GM23338 (cell line): ENCODE results near the gene ZFYVE28. TPM values are rescaled to one million over a fixed set of nuclear protein-coding genes. Genes with fewer than 3 reads are reported as not detected.

Source experiments
- ATAC-seq: fragments of 200-7000 bp; cut with Tn5 transposase; 3 replicates; pipeline ENCODE4 v1.9.1; 2020
- DNase-seq: peaks from one replicate; pipeline ENCODE4 v3.0.0-alpha.2; 2015; ENCODE audit warnings: low spot score
- H2AFZ ChIP-seq: fragments of 200-600 bp; sonication (generic); 2 replicates; pipeline ENCODE4 v1.8.0; 2016; ENCODE audit warnings: antibody characterized with exemption, mild to moderate bottlenecking, moderate library complexity
- H3F3A ChIP-seq: fragments of 200-600 bp; sonication (generic); replicated peaks from 2 replicates; pipeline ENCODE4 v1.8.0; 2017; ENCODE audit warnings: antibody characterized with exemption, mixed run types, low read depth
- H3K27ac ChIP-seq: fragments of 200-600 bp; sonication (generic); 2 replicates; pipeline ENCODE4 v1.6.1; 2016; ENCODE audit warnings: low read depth
- H3K27me3 ChIP-seq: fragments of 200-600 bp; sonication (generic); 2 replicates; pipeline ENCODE4 v1.8.0; 2016; ENCODE audit warnings: mild to moderate bottlenecking, mixed run types, moderate library complexity; ENCODE audit not compliant: insufficient read depth
- H3K36me3 ChIP-seq: fragments of 200-600 bp; sonication (generic); 2 replicates; pipeline ENCODE4 v1.8.0; 2016; ENCODE audit warnings: mild to moderate bottlenecking; ENCODE audit not compliant: insufficient read depth
- H3K4me1 ChIP-seq: fragments of 200-600 bp; sonication (generic); 2 replicates; pipeline ENCODE4 v1.8.0; 2016; ENCODE audit warnings: mild to moderate bottlenecking, moderate library complexity; ENCODE audit not compliant: insufficient read depth
- H3K4me2 ChIP-seq: fragments of 200-600 bp; sonication (generic); 2 replicates; pipeline ENCODE4 v1.7.1; 2017; ENCODE audit warnings: mixed run types
- H3K4me3 ChIP-seq: fragments of 200-600 bp; sonication (generic); 2 replicates; pipeline ENCODE4 v1.6.1; 2016; ENCODE audit warnings: mixed run types
- H3K79me2 ChIP-seq: fragments of 200-600 bp; sonication (generic); replicated peaks from 2 replicates; pipeline ENCODE4 v1.8.0; 2017; ENCODE audit warnings: mild to moderate bottlenecking; ENCODE audit not compliant: insufficient read depth
- H3K9me2 ChIP-seq: fragments of 200-600 bp; sonication (generic); 2 replicates; pipeline ENCODE4 v1.8.0; 2017; ENCODE audit not compliant: insufficient read depth
- H4K20me1 ChIP-seq: fragments of 200-600 bp; sonication (generic); replicated peaks from 2 replicates; pipeline ENCODE4 v1.8.0; 2017; ENCODE audit warnings: mild to moderate bottlenecking; ENCODE audit not compliant: insufficient read depth
- H3K27ac Mint-ChIP-seq: 2 replicates; pipeline ENCODE4 v1.8.0; 2020; ENCODE audit warnings: inconsistent platforms, mild to moderate bottlenecking, moderate library complexity, mixed read lengths
- H3K27me3 Mint-ChIP-seq: 3 replicates; pipeline ENCODE4 v1.8.0; 2022; ENCODE audit warnings: low read depth, mild to moderate bottlenecking, moderate library complexity, mixed read lengths, inconsistent platforms; ENCODE audit not compliant: insufficient read depth, poor library complexity
- H3K36me3 Mint-ChIP-seq: 3 replicates; pipeline ENCODE4 v1.8.0; 2021; ENCODE audit warnings: low read depth, mild to moderate bottlenecking, inconsistent platforms, moderate library complexity, mixed read lengths
- H3K4me1 Mint-ChIP-seq: 3 replicates; pipeline ENCODE4 v1.8.0; 2020; ENCODE audit warnings: mild to moderate bottlenecking, inconsistent platforms, mixed read lengths
- H3K4me3 Mint-ChIP-seq: 3 replicates; pipeline ENCODE4 v1.8.0; 2021; ENCODE audit warnings: moderate library complexity, mild to moderate bottlenecking, inconsistent platforms, mixed read lengths
- H3K9me3 Mint-ChIP-seq: 3 replicates; pipeline ENCODE4 v1.8.0; 2020; ENCODE audit warnings: moderate library complexity, mild to moderate bottlenecking, inconsistent platforms, mixed read lengths
- CREB1 ChIP-seq: fragments of 250-450 bp; sonication (Bioruptor Pico); IDR thresholded peaks from 2 replicates; pipeline ENCODE4 v1.5.0; 2020; ENCODE audit warnings: low read depth, mild to moderate bottlenecking, moderate library complexity
- EZH2phosphoT487 ChIP-seq: fragments of 200-600 bp; sonication (generic); IDR thresholded peaks from one replicate; pipeline ENCODE4 v1.8.1; 2018; ENCODE audit warnings: antibody characterized with exemption; ENCODE audit not compliant: unreplicated experiment
- JUNB ChIP-seq: IDR thresholded peaks from one replicate; pipeline ENCODE4 v1.6.1; 2016; ENCODE audit warnings: antibody characterized with exemption; ENCODE audit not compliant: unreplicated experiment
- NANOG ChIP-seq: IDR thresholded peaks from 2 replicates; pipeline ENCODE4 v1.6.1; 2016; ENCODE audit warnings: antibody characterized with exemption, borderline replicate concordance
- REST ChIP-seq: IDR thresholded peaks from one replicate; pipeline ENCODE4 v1.6.1; 2018; ENCODE audit warnings: antibody characterized with exemption; ENCODE audit not compliant: unreplicated experiment
- ZNF462 ChIP-seq: fragments of 250-450 bp; sonication (Bioruptor Pico); IDR thresholded peaks from 2 replicates; pipeline ENCODE4 v1.5.0; 2020; ENCODE audit warnings: mild to moderate bottlenecking, moderate library complexity
- polyA plus RNA-seq: library from polyadenylated mRNA; unstranded; fragments of >200 nt; fragmentation: Nextera tagmentation; extraction: Ambion mirVana; gene quantifications from 2 replicates; pipeline ENCODE4 v1.2.1, GENCODE V29; 2016
- total RNA-seq: library from RNA; depleted of rRNA; stranded (reverse); fragments of >200 nt; shearing (Covaris generic); gene quantifications from 2 replicates; pipeline ENCODE4 v1.2.3, GENCODE V29; 2014

Gene ZFYVE28
- total and polyA plus RNA-seq, 2 experiments from 2014 or later, result 2.6 to 4.6 TPM

- Histone ChIP-seq H3K27me3 (no peaks in the 10 kb centered on the region), H3K4me2 (no peak overlapping the region), H2AFZ (no peak overlapping the region), H3K79me2 (no peaks in the 10 kb centered on the region), H3K9me2 (no peaks in the 10 kb centered on the region), H3F3A (no peaks in the 10 kb centered on the region), H3K4me3 (no peak overlapping the region), H3K4me1 (no peaks in the 10 kb centered on the region), H3K36me3 (no peaks in the 10 kb centered on the region), H3K27ac (no peak overlapping the region), H4K20me1 (no peaks in the 10 kb centered on the region)
- ATAC-seq (no peak), DNase-seq (no peak)
- TF ChIP-seq NANOG (no peak), ZNF462 (no peak), EZH2phosphoT487 (no peak), JUNB (no peak), CREB1 (CRISPR knock-in tag) (no peak), REST (no peak)
- H3K27me3 Mint-ChIP-seq, result peaks cover 12% of the 10 kb centered on the region
- H3K9me3 Mint-ChIP-seq, result peaks cover 3% of the 10 kb centered on the region; the same call in 1 of the 3 replicates
- no peaks in the 10 kb centered on the region; the same call in 2 of the 3 replicates for H3K36me3 Mint-ChIP-seq
- H3K4me3 Mint-ChIP-seq, result no peak overlapping the region
- peaks cover 13% of the 10 kb centered on the region; the same call in 2 of the 3 replicates for H3K4me1 Mint-ChIP-seq
- H3K27ac Mint-ChIP-seq, result no peak overlapping the region
These were observed 126.5 kb downstream of the ZFYVE28 start for GRCh38 chr4:2291705-2292645.
